GM21576 (cell line): ENCODE measurements around the gene GUCA2B.

ENCODE experiments used
- ATAC-seq: cut with Tn5 transposase; IDR thresholded peaks from one replicate; pipeline ENCODE4 v1.9.1; 2021; ENCODE audit warnings: mild to moderate bottlenecking, moderate library complexity; ENCODE audit not compliant: unreplicated experiment

The GUCA2B gene

DNA sequence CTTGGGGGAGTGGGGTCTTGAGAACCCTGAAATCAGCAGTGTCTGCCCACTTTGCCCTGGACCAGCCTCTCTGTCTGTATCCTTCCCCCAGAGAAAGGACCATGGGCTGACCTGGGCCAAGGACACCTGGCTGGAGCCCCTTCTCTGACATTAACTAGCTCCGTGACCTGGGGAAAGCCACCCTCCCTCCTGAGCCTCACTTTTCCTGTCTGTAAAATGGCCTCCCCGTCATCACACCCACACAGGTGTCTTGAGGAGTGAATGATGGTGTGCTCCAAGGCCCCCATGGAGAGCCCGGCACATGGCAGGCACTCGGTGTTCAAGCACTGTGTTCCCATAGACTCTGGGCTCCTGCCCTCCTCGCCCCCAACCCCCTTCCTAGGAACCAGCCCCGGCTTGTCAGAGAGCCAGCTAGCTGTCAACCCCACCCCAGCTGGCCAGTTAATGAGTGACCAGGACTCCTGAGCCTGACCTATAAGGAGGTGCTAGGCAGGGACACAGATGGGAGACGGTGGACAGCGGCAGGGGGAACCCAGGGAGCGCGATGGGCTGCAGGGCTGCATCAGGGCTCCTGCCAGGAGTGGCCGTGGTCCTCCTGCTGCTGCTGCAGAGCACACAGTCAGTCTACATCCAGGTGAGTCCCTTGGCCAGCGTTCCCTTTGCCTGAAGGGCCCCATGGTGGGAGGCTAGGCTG is at the start of gene GUCA2B:
GUCA2B (plus strand) TSS at position 504 of the 694 bp plus-strand sequence; CDS start at position 545, 41 bp downstream.
- ATAC-seq: no peak

DNA sequence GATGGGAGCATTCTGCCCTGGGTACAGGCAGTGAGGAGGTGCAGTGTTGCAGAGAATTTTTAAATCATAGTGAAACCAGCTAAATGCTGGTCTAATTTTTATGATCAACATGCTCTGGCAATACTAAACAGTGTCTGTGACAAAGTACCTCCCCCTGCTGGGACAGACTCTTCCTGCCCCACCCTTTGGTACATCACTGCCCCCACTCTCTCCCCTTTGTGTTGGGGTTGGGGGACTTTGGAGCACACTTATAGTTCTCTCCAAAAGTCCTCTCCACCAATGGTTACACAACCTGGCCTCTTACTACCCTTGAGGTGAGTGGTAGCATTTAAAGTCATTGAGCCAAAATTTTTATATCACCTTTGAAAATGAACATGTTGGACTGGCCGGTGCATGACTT is 48.2 kb upstream of the GUCA2B start:
- ATAC-seq: no peak

DNA sequence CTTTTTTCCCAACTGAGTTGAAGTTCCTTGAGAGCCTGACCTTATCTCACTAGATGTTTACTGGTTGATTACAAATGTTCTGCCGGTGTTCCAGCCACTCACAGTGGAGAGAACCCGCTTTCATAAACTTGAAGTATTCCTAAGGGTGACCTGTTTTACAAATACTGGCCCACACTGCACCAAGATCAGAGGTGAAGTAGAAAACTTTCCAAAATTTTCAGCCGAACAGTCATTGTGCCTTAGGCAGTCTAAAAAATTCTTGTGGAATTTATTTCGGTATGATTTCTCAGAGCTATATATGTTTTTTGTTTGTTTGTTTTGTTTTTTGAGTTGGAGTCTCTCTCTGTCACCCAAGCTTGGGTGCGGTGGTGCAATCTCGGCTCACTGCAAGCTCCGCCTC is 44.9 kb upstream of the GUCA2B start:
- ATAC-seq: no peak

- no peak for ATAC-seq
Observed at GRCh38 chr1:42109600-42109999, 43.6 kb upstream of the GUCA2B start.

GRCh38 chr1:42114229-42114628 is 39.0 kb upstream of the GUCA2B start:
- no peak for ATAC-seq

- no peak for ATAC-seq
Observed at GRCh38 chr1:42117214-42117613, 36.0 kb upstream of the GUCA2B start.

DNA sequence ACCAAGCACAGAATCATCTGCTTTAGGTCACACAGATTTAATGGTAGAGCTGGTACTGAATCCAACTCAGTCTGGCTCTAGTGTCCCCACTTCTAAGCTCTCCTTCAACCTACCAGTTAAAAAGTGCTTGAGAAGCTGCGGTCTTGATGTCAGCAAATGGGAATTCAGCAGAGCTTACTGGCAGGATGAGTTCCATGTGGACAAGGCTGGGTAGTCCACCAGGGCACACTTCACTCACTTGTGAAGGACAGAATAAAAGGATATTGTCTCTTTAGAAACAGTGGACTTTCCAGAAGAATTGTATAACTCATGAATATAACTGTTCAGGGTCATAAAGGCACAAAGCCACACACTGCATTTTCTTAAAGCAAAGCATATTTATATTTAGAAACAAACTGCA is 35.1 kb upstream of the GUCA2B start:
- no peak for ATAC-seq

DNA sequence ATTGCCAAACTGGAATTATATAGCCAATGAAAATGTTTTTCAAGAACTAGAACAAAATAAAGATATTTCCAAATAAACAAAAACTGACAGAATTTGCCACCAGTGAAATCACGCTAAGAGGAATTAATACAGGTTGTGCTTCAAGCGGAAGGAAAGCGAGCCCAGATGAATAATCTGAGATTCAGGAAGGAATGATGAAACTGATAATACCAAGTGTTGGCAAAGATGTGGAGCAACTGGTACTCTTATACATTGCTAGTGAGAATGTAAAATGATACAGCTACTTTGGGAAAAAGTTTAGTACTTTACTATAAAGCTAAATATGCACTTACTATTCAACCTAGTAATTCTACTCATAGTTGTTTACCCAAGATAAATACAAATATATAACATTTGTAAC is 30.8 kb upstream of the GUCA2B start:
- ATAC-seq: no peak

- ATAC-seq: no peak
Observed at GRCh38 chr1:42125552-42125951, 27.7 kb upstream of the GUCA2B start.

DNA sequence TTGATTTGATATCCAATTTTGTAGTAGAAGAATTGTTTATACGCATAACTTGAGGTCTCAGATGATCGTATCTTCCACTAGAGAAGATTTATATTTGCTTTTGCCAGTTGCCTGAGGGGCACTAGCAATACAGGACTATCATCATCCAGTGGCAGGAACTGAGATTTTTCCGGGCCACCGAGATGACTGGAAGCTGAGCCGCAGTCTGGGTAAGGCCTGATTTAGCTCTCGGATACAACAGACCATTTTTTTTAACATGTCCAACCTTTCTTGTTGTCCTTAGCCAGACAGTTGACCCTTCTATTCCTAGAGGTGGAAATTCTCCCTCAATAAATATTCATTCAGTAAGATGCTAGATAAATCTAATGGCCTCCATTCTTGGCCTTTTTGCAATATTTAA is 25.4 kb upstream of the GUCA2B start:
- no peak for ATAC-seq

GRCh38 chr1:42128499-42128898 is 24.7 kb upstream of the GUCA2B start:
- ATAC-seq: no peak

- ATAC-seq: no peak
Observed at GRCh38 chr1:42128964-42129363, 24.2 kb upstream of the GUCA2B start.

- ATAC-seq: no peak
Observed at GRCh38 chr1:42130061-42130660, 23.0 kb upstream of the GUCA2B start.

GRCh38 chr1:42133390-42133789 is 19.8 kb upstream of the GUCA2B start:
- no peak for ATAC-seq

DNA sequence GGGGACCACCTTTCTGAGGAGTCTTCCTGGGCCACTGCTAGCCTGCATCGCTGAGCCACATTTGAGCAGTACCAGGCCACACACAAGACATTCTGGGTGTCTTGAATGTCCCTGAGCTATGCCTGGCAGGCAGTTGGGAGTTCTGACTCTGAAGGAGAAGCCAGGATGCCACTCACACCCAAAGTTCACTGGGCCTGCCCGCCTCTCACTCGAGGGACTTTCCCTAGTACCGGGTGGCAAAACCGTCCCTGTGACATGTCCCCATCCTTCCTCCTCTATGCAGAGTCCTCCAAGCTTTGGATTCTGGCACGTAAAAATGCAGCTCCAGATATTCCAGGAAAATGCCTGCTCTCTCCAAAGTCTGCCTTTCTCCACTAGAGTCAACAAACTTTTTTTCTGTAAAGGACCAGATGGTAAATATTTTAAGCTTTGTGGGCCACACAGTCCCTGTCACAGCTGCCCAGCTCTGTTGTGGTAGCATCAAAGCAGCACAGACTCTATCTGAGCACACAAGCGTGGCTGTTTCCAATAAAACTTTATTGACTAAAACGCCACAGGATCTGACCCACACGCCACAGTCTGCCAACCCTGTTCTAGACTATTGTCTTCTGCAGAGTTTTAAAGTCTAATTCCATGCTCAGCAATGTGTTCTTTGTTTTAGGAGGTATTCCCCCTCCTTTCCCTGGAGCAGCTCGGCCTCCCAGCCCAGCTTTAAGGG is 19.2 kb upstream of the GUCA2B start:
- ATAC-seq: no peak

DNA sequence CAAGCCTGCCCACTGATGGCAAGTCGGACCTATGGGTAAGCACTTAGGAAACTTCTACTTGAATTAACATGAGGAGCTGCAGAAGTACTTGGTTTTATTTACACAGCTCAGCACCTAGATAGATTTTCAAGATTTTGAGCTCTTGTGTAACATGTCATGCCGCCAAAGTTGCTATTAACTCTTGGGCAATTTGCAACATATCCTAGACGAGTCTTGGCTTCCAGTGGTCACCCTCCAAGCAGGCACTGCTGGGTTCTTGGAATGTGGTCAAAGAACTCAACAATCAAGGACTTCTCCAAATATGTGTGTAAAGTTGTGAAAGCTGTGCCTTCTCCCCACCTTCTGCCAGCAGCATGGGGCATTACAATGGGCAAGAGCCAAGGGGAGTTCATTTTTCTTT is 17.8 kb upstream of the GUCA2B start:
- ATAC-seq: no peak

DNA sequence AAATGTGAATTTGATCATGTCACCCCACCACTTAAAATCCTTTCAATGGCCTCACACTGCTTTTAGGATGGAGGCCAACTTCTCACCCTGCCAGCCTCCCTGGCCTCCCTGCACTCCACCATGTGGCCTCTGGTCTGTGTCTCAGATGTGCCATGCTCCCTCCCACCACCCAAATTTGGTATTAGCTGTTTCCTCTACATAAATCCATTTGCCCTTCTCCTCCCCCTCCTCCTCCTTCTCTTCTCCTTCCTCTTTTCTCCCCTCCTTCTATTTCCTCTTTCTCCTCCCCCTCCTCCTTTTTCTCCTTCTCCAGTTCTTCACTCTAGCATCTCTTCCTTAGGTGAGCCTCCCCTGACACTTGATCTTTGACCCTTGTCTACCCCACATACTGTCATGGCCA is 16.7 kb upstream of the GUCA2B start:
- ATAC-seq: no peak

- no peak for ATAC-seq
Observed at GRCh38 chr1:42137766-42138165, 15.4 kb upstream of the GUCA2B start.

DNA sequence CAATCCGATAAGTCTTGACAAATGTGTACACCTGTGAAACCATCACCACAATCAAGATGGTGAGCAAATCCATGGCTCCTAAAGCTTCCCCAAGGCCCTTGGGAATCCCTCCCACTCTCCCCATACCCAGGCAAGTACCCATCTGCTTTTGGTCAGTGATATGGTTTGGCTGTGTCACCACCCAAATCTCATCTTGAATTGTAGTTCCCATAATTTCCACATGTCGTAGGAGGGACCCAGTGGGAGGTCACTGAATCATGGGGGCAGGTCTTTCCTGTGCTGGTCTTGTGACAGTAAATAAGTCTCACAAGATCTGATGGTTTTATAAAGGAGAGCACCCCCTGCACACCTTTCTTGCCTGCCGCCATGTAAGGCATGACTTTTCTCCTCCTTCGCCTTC is 14.6 kb upstream of the GUCA2B start:
- ATAC-seq: no peak

- ATAC-seq: no peak
Observed at GRCh38 chr1:42139444-42139843, 13.8 kb upstream of the GUCA2B start.

DNA sequence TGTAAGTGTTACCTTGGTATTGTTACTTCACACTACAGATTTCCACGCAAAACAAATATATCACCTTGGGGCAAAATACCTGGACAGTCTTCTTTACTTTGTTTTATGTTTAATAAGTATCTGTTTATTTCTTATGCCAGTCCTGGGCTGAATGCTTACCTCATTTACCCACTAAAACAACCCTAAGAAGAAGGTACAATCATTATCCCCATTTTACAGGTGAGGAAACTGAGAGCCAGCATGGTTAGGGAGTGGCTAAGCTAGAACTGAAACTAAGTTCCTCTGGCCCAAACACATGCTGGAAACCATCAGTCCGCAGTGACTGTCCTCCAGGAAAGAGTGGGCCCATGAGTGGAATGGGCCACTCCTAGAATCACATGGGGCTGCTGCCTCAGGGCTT is 13.0 kb upstream of the GUCA2B start:
- ATAC-seq: no peak

DNA sequence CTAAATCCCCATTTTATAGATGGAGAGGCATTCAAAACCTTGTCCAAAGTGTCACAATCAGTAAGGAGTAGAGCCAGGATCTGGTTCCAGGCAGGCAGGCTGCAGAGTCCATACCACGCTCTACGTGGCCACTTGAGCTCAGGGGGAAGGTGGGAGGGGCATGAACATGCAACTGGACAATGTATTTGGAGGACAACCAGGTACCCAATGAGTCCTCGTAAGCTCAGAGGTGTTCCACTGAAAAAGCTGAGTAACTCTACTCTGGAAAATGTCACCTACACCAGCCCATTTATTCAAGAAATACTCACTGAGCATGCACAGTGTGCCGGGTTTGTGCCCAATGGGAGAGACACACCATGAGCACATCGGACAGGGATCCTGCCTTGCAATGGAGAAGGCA is 11.2 kb upstream of the GUCA2B start:
- no peak for ATAC-seq
